NB4 (cell line): Measurements from ENCODE around the gene IGSF8.

ENCODE experiments used
- MYC ChIP-seq: IDR thresholded peaks from 2 replicates; pipeline ENCODE4 v1.6.1; 2011; ENCODE audit warnings: low read depth, low read length
- TF ChIP-seq, protein P1 (sequence below): IDR thresholded peaks from one replicate; pipeline ENCODE4 v1.5.1; 2012; ENCODE audit warnings: low read depth, low read length

GRCh38 chr1:160103658-160104408, 5.4 kb upstream of the IGSF8 start:
- TF ChIP-seq, protein P1, sequence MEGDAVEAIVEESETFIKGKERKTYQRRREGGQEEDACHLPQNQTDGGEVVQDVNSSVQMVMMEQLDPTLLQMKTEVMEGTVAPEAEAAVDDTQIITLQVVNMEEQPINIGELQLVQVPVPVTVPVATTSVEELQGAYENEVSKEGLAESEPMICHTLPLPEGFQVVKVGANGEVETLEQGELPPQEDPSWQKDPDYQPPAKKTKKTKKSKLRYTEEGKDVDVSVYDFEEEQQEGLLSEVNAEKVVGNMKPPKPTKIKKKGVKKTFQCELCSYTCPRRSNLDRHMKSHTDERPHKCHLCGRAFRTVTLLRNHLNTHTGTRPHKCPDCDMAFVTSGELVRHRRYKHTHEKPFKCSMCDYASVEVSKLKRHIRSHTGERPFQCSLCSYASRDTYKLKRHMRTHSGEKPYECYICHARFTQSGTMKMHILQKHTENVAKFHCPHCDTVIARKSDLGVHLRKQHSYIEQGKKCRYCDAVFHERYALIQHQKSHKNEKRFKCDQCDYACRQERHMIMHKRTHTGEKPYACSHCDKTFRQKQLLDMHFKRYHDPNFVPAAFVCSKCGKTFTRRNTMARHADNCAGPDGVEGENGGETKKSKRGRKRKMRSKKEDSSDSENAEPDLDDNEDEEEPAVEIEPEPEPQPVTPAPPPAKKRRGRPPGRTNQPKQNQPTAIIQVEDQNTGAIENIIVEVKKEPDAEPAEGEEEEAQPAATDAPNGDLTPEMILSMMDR = no peak
- no peak for TF ChIP-seq MYC
